GM19351 (cell line): Measurements from ENCODE around the gene NT5DC1.

Experiments used
- ATAC-seq: cut with Tn5 transposase; IDR thresholded peaks from one replicate; pipeline ENCODE4 v1.9.1; 2021; ENCODE audit warnings: mild to moderate bottlenecking, moderate library complexity; ENCODE audit not compliant: unreplicated experiment

Gene NT5DC1

DNA sequence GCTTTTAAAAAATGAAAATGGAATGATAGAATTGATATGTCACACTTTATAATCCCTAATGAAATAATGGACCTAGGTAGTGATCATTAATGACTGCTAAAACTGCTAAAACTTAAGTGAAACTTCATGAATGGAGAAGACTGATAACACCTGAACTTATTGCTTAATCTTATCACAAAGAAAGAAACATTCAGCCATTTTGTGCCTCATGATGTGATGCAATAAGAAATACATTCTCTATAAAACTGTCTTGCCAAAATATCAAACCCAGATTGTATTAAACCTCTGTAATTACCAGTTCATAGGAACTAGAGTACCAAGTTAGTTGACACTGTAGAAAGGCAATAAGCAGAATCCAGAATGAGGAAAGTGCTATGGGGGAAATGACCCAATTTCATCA is 79.7 kb downstream of the NT5DC1 start:
- no peak for ATAC-seq

DNA sequence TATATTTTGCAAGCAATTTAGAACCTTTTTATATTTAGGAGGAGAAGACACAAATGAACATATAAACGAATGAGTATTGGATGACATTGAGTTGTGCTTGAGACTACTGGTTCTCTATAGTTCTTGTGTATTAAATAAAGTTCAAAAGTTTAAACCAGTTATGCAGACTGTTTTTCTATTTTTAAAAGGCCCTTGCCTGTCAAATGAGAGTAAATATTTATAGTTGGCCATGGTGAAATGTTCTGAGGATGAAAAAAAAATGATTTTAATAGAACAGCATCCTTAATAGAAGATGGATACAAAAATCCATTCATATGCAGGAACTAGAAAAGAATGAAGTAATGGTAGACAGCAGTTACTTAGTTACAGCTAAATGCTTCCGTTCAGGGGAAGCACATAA is 88.8 kb downstream of the NT5DC1 start:
- no peak for ATAC-seq

DNA sequence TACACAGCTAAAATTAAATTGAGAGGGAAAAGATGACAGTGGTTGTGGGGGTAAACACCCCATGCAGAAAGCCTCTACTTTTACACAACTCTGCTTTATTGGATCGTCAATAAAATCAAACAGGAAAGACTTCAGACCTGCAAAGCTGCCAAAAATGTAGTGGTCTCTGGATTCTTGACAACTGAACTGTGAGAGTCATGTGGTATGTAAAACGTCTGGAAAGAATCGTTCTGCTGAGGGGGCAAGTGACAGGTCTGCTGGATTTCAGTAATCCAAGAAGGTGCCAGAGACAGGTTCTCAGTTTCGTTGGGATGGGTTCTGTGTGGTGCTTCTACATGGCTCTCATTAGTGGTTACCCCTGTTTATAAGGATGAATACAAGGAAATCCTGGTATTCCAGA is 89.9 kb downstream of the NT5DC1 start:
- ATAC-seq: no peak

DNA sequence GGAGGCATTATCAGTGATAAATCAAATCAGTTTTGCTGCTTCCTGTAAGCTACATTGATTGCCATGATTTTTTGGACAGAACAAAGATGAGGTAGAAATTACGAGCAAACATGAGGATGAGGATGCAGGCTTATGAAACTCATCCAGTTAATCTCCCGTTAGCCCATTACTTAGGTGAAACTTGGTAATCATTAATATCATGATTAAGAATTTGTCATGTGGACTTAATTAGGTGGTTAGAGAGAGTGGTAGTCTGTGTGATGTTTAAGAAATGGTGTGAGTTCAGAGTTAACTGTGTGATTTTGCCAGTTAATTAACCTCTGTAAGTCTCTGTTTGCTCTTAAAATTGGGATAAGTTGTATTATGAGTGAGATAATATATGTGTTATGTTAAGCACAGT is 91.2 kb downstream of the NT5DC1 start:
- no peak for ATAC-seq

DNA sequence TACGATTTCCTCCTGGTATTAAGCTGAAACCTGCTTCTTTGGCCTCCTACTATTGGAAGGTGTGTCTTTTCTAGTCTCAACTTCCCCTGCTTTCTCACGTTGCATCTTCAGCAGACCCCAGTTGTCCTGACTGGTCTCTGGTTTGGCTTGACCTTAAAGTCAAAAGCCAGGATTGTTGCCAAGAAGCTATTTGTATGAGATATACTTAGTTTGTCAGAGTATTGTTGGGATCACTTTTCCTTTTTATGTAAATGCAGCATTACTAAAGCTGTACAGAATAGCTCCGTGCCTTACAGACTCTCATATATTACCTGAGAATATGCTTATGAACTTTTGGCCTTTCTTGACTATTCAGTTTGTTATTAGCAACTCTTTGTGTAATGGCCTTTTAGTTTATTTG is 92.1 kb downstream of the NT5DC1 start:
- ATAC-seq: no peak

DNA sequence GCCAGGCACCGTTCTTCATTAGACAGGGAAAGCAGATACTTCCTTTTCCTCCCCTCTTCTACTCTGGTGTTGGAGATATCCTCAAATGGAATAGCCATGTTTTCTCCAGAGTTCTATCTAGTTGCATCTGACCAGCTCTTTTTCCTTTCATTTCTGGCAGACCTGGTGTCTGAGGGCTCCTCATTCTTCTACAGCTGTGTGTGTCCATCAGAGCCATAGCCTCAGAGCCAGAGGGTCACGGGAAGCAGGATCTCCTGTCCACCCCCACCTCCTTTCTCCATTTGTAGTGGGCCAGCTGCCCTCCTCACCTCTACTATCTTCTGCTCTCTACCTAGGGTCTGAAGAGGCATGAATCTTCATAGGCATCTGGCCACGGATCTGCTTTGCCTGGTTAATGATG is 96.2 kb downstream of the NT5DC1 start:
- no peak for ATAC-seq

DNA sequence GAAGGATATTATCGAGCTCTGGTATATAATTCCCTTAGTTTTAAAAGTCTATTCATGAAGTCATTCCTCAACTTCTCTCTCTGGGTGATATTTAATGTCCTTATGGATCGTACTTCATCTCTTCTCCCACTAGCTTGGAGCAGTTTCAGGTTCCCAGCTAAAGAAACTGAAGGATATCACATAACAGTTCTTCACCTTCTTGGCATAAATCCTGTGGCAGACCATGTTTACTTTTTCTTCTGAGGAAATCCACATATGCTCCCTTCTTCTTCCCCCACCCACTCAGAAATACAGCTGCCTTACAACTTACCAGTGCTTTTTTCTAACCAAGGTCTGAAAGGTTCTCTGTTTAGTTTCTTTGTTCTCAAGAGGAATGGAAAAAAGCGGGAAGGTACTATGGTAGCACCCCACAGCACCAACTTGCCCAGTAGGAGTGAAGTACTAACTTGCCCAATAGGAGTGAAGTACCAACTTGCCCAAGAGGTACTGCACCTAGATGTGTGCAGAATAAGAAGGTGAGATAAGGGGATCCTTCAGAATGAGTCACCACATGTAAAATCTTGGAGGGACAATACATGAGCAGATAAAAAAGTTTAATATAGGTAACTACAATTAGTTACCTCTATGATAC is 100.1 kb downstream of the NT5DC1 start:
- ATAC-seq: no peak

DNA sequence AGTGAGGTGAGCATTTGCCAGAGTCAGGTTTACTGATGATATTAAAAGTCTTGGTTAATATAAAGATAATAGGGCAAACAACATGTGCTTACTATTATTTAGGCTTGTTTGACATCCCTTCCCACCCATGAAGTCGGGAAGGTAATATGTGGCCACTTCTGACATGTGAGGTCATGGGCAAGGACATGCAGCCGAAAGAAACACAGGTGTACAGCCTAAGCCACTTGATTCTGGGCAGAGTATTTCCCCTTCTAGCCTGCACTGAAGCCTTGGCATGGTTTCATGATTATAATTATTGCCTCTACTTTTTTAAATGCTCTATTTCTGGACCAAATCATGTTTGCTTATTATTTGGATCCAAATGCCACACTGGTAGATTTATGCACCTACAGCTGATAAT is 100.9 kb downstream of the NT5DC1 start:
- no peak for ATAC-seq

DNA sequence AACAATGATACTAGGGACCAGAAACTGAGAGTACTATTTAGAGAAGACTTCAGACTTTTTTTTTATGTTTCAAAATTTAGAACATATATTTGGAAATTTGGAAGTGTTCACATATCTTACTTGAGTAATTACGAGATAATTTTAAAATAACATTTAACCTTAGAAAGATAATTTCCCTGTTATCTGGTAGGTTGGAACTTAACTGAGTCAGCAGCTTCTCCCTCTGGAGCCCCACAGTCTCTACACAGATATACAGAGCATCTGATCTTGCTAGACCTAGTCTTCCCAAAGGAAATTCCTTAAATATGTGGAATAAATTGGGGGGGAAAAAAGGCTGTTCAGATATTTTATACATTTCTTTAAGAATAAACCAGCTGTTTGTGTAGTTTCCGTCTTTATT is 104.6 kb downstream of the NT5DC1 start:
- ATAC-seq: no peak

DNA sequence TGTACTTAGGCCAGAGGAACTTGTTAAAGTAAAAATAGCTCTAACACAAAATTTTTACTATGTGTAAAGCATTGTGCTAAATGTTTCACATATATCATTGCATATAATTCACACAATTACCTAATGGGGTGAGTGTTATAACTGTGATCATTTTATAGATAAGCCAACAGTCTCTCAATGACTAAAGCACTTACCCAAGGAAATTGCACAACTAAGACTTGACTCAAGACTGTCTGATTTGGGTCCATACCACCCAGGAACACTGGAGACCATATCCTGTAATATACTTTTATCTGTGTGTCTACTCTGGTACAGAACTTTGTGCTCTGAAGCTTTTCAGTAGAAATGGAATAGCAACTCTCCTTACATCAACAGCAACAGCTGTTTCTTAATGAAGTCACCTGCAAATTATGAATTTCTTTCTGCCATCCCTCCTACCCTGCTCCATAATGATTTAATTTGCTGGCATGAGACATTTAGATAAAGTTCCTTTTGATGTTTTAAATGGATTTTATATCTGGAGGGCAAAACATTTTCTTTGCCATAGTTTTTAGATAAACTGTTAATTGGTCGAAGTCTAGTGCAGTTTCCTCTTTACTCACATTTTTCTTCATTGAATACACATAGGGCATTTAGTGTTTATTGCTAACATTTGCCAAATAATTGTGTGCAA is 105.7 kb downstream of the NT5DC1 start:
- no peak for ATAC-seq

DNA sequence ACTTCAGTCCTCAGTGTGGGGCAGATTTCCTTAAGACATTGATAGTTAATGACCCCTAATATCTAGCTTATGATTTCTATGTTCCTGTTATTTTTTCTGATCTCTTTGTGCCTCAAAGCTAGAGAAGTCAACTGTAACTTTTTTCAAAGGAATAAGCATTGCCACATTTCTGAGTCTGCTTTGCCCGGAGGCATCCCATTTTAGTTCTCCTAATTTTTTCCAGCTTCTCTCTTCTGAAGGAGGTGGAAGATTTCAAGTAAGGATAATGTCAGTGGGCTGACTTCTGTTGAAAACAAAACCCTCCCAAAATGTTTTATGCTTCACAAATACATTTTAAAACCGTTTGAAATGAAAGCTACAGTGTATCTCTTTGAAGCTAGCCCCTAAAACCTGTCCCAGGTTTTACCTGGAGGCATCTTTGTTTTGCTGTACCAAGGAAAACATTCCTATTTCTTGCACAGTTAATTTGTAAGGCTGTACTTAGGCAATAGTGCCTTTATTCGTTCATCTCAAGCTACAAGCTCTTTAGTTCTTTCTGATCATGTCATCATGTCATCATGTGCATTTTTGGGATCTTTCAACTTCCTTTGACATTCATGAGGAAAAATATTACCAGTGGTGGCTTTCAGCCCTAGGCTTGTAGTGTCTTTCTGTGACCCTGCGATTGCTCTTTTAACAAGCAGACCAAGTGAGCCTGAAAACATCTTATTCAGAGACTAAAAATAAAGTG is 107.6 kb downstream of the NT5DC1 start:
- no peak for ATAC-seq

DNA sequence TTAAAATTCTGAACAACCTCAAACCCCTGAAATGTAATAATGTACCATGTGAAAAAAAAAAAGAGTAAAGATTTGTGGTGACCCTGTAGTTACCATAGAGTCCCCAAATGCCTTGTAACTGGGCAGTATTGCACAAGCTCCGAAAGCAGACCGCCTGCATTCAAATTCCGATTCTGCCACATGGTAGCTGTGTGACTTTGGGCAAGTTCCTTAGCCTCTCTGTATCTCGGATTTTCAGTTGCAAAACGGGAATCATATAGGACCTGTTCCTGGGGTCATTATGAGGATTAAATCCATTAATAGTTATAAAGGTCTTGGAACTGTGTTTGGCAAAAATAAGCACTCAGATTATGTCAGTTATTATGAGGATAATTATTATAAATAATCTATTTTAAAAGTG is 109.7 kb downstream of the NT5DC1 start:
- ATAC-seq: no peak

DNA sequence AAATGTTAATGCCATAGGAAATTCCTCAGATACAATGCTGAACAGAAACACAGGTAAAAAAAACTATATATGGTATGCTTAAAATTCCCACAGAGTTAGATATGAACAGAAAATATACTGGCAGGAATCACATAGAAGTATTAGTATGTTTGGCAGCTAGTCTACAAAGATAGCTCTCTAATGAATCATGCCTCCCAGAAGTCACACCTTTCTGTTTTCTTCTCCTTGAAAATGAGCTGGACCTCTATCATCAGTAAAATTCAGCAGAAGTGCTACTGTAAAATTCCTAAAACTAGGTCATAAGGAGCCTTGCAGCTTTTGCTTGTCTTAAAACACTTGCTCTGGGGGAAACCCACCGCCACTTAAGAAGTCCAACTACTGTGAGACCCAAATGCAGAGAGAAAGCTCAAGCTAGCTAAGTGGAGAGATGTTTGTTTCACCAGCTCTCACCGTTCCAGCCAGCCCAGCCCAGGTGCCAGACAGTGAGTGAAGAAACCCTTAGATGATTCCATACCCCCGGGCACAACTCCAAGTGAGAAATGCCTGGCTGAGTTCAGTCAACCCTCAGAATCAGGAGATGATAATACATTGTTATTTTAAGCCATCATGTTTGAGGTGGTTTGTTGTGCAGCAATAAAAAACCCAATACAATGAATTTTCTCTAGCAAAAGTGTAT is 110.2 kb downstream of the NT5DC1 start:
- no peak for ATAC-seq

DNA sequence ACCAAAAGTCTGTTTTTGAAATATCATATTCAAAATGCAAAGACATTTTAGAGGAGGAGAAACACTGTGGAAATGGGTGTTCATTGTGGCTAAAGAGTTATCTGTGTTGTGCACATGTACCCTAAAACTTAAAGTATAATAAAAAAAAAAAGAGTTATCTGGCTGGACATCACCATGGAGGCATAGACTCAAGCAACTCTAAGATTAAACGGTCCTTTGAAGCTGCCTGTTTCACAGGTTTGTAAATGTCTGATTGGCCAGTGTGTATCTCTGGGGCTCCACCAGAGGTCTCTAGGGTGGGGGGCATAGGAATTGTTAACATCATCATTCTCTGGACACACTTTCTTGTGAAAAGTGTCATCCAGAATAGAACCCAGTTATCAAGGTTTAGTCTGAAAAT is 114.0 kb downstream of the NT5DC1 start:
- no peak for ATAC-seq

DNA sequence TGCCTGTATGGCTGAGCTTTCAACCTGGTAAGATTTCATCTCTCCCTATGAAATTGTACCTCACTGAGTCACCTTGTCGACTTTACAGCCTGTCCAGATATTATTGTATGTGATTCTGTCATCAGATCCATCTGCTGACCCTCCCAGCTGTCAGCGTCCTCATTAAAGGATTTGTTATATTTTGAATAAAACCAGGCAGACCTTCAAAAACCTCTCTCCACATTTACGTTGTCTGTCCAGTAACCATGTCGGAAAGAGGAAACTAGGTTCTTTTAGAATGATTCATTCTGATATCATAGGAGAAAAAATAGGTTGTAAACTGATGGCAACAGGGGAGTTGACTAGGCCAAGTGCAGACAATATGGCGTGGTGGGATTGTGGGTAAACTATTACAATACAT is 114.8 kb downstream of the NT5DC1 start:
- ATAC-seq: no peak

DNA sequence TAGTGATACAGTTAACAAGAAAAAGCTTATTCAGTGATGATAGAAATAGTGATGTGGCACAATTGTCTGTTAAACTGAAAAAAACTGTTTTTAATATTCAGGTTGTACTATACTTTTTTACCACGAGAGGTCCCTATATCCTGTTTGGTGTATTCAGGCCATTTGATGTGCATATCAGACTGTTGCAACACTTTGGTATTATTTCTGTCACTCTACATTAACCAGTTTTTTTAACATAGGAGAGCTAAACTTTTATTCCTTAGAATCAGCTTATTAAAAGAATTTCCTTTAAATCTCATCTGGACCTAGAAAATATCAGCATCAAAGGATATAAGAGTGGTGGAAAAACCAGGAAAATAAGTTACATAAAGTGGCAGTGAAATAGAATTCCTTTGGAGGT is 116.4 kb downstream of the NT5DC1 start:
- ATAC-seq: peak; percentile 73

DNA sequence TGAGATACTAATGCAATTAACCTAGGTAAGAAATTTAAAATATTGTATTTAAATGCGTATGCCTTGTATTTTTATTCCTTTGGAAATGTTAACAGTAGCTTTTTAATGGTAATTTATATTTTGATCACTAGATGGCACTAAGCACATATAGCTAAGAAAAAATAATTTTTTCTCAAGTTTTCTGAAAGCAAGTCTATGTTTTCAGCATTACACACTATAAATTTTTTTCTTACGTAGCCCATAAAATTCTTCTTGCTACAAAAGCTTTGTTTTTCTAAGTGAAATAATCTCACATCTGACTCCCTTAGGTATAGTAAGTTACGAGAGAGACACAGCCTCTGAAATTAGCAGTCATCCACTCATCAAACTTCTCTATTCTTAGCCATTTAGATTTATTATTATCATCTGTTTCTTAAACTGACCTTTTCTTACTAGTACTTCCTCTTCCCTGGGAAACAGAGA is 117.5 kb downstream of the NT5DC1 start:
- no peak for ATAC-seq

DNA sequence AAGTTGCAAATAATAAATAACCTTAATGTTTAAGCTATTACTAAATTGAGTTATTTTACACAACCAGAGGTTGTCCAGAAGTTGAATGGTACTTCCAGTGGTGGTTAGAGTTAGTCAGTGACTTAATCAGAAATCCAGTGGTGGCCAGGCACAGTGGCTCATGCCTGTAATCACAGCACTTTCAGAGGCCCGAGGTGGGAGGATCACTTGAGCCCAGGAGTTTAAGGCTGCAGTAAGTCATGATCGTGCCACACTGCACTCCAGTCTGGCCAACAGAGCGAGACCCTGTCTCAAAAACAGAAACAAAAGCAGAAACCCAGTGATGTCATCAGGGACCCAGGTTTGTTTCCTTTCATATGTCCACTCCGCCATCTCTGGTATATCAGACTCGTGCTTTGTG is 118.2 kb downstream of the NT5DC1 start:
- no peak for ATAC-seq

DNA sequence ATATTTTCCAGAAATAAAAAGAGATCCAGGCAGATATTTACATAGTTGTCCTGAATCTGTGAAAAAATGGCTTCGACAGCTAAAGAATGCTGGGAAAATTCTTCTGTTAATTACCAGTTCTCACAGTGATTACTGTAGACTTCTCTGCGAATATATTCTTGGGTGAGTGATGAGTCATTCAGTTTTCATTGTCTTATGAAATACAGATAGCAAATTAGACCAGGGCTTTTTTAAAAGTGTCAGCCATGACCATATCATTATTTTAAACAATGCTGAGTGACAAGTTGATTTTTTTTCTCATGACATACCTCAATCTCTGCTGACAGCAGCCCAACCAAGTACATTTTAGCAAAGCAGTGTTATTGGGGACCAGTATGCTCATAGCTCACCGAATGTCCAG is 120.4 kb downstream of the NT5DC1 start:
- ATAC-seq: no peak

DNA sequence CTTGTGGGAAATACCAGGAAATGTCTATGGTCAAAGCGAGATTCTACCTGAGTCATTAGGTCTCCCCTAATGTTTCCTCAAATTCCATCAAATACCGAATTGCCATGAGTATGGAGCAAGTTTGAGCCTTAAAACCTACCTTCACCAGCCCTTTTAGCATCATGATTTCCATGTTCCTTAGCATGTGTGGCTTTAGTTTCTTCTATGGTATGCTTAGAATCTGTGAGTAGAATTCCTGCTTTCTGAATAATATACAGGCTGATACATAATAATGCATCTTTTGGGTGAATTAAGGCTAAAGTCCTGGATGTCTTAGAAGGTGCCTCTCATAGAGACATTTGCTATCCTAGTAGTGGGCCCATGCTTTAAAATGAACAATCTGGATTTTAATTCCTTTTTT is 121.3 kb downstream of the NT5DC1 start:
- no peak for ATAC-seq

DNA sequence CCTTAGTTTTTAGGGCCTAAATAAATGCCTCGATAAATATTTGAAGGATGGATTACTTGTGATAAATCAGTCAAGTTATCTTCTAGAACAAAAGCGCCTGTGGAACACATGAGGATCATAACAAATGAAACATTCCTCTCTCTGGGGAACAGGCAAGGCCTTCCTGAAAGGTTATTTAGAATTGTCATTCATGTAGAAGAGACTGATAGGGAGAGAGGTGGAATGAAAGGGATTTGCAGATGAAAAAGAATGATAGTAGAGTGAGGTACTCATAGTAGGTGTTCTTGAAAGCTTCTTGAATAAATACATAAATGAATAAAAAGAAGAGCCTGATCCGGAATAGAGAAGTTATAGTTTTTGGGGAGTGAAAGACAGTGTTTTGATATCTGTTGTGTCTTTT is 122.7 kb downstream of the NT5DC1 start:
- ATAC-seq: no peak
